GM23338 (cell line): Measurements from ENCODE around the gene FBXW7.

Experiments used
- CREB1 ChIP-seq: fragments of 250-450 bp; sonication (Bioruptor Pico); IDR thresholded peaks from 2 replicates; pipeline ENCODE4 v1.5.0; 2020; ENCODE audit warnings: low read depth, mild to moderate bottlenecking, moderate library complexity
- EZH2 ChIP-seq: fragments of 200-600 bp; sonication (generic); IDR thresholded peaks from one replicate; pipeline ENCODE4 v1.8.0; 2017; ENCODE audit warnings: antibody characterized with exemption, mild to moderate bottlenecking, low read depth; ENCODE audit not compliant: unreplicated experiment
- EZH2phosphoT487 ChIP-seq: fragments of 200-600 bp; sonication (generic); IDR thresholded peaks from one replicate; pipeline ENCODE4 v1.8.1; 2018; ENCODE audit warnings: antibody characterized with exemption; ENCODE audit not compliant: unreplicated experiment
- JUNB ChIP-seq: IDR thresholded peaks from one replicate; pipeline ENCODE4 v1.6.1; 2016; ENCODE audit warnings: antibody characterized with exemption; ENCODE audit not compliant: unreplicated experiment
- NANOG ChIP-seq: IDR thresholded peaks from 2 replicates; pipeline ENCODE4 v1.6.1; 2016; ENCODE audit warnings: antibody characterized with exemption, borderline replicate concordance
- POLR2AphosphoS5 ChIP-seq: IDR thresholded peaks from 2 replicates; pipeline ENCODE4 v1.6.1; 2016; ENCODE audit warnings: antibody characterized with exemption, low read depth
- STAT1 ChIP-seq: IDR thresholded peaks from one replicate; pipeline ENCODE4 v1.6.1; 2016; ENCODE audit warnings: antibody characterized with exemption; ENCODE audit not compliant: unreplicated experiment
- ZNF331 ChIP-seq: fragments of 250-450 bp; sonication (Bioruptor Pico); IDR thresholded peaks from 2 replicates; pipeline ENCODE4 v1.5.0; 2020; ENCODE audit warnings: low read depth, mild to moderate bottlenecking, moderate library complexity
- ZNF462 ChIP-seq: fragments of 250-450 bp; sonication (Bioruptor Pico); IDR thresholded peaks from 2 replicates; pipeline ENCODE4 v1.5.0; 2020; ENCODE audit warnings: mild to moderate bottlenecking, moderate library complexity
- TF ChIP-seq, protein P1 (sequence below), 2 experiments: fragments of 200-600 bp in 1 of 2; sonication (generic) in 1 of 2; conservative IDR thresholded peaks; 2 replicates each; pipeline versions ENCODE4 v1.5.1 to v1.6.1; 2016 to 2017; ENCODE audit warnings: antibody characterized with exemption in 2 of 2, low read depth in 2 of 2, mild to moderate bottlenecking in 2 of 2, moderate library complexity in 1 of 2
- TF ChIP-seq, protein P2 (sequence below): IDR thresholded peaks from one replicate; pipeline ENCODE4 v1.6.1; 2018; ENCODE audit warnings: antibody characterized with exemption; ENCODE audit not compliant: unreplicated experiment
- TF ChIP-seq, protein P3 (sequence below): IDR thresholded peaks from 2 replicates; pipeline ENCODE4 v1.6.1; 2016; ENCODE audit warnings: antibody characterized with exemption

DNA sequence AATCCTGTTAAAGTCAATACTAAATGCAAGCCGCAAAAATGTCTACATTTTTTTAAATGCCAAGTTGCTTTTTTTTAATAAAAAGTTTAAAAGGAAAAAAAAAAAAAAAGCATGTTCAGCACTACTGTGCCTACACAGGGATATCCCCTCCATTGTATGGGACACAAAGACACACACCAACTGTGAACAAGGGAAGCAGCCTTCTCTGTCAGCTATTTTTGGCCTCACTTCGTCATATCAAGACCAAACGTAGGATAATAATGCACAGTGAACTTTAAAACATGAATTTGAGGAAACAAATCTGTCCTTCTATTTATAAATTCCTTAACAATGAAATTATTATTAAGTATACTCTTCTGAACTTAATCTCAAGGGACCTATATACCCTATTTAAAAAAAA lies 4.4 kb downstream of the FBXW7 start:
- TF ChIP-seq EZH2 (no peak), POLR2AphosphoS5 (no peak), EZH2phosphoT487 (no peak), JUNB (no peak), ZNF331 (no peak), NANOG (no peak), CREB1 (CRISPR knock-in tag) (no peak), ZNF462 (CRISPR knock-in tag) (no peak), STAT1 (no peak)
- TF ChIP-seq, protein P1, sequence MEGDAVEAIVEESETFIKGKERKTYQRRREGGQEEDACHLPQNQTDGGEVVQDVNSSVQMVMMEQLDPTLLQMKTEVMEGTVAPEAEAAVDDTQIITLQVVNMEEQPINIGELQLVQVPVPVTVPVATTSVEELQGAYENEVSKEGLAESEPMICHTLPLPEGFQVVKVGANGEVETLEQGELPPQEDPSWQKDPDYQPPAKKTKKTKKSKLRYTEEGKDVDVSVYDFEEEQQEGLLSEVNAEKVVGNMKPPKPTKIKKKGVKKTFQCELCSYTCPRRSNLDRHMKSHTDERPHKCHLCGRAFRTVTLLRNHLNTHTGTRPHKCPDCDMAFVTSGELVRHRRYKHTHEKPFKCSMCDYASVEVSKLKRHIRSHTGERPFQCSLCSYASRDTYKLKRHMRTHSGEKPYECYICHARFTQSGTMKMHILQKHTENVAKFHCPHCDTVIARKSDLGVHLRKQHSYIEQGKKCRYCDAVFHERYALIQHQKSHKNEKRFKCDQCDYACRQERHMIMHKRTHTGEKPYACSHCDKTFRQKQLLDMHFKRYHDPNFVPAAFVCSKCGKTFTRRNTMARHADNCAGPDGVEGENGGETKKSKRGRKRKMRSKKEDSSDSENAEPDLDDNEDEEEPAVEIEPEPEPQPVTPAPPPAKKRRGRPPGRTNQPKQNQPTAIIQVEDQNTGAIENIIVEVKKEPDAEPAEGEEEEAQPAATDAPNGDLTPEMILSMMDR (conservative IDR thresholded peaks at IDR 0.05; ENCODE audit: low read depth in 2 of 2): no peak
- TF ChIP-seq, protein P2, sequence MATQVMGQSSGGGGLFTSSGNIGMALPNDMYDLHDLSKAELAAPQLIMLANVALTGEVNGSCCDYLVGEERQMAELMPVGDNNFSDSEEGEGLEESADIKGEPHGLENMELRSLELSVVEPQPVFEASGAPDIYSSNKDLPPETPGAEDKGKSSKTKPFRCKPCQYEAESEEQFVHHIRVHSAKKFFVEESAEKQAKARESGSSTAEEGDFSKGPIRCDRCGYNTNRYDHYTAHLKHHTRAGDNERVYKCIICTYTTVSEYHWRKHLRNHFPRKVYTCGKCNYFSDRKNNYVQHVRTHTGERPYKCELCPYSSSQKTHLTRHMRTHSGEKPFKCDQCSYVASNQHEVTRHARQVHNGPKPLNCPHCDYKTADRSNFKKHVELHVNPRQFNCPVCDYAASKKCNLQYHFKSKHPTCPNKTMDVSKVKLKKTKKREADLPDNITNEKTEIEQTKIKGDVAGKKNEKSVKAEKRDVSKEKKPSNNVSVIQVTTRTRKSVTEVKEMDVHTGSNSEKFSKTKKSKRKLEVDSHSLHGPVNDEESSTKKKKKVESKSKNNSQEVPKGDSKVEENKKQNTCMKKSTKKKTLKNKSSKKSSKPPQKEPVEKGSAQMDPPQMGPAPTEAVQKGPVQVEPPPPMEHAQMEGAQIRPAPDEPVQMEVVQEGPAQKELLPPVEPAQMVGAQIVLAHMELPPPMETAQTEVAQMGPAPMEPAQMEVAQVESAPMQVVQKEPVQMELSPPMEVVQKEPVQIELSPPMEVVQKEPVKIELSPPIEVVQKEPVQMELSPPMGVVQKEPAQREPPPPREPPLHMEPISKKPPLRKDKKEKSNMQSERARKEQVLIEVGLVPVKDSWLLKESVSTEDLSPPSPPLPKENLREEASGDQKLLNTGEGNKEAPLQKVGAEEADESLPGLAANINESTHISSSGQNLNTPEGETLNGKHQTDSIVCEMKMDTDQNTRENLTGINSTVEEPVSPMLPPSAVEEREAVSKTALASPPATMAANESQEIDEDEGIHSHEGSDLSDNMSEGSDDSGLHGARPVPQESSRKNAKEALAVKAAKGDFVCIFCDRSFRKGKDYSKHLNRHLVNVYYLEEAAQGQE: no peak
- TF ChIP-seq, protein P3, sequence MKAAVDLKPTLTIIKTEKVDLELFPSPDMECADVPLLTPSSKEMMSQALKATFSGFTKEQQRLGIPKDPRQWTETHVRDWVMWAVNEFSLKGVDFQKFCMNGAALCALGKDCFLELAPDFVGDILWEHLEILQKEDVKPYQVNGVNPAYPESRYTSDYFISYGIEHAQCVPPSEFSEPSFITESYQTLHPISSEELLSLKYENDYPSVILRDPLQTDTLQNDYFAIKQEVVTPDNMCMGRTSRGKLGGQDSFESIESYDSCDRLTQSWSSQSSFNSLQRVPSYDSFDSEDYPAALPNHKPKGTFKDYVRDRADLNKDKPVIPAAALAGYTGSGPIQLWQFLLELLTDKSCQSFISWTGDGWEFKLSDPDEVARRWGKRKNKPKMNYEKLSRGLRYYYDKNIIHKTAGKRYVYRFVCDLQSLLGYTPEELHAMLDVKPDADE: no peak
